GM15510 (cell line): ENCODE data around the gene SBF1.

Source experiments
- POLR2A ChIP-seq: IDR thresholded peaks from 3 replicates; pipeline ENCODE4 v1.6.1; 2011; ENCODE audit warnings: borderline replicate concordance; ENCODE audit not compliant: insufficient read length; ENCODE audit errors: extremely low read depth

SBF1 gene

GRCh38 chr22:50398831-50399648 lies 75.8 kb downstream of the SBF1 start:
- no peak for TF ChIP-seq POLR2A

- TF ChIP-seq POLR2A = no peak
Observed at GRCh38 chr22:50396751-50397370, 78.0 kb downstream of the SBF1 start.
